Trophoblast cell (in vitro differentiated cells and primary cell): Measurements from ENCODE around the gene PARVB.

Experiments used
- DNase-seq, 2 donors: peaks; one replicate each; pipeline ENCODE4 v3.0.0-alpha.2; 2016
- H2AFZ ChIP-seq: 2 replicates; pipeline ENCODE4 v1.6.1; 2013; ENCODE audit warnings: low read length, moderate library complexity, mild to moderate bottlenecking; ENCODE audit not compliant: insufficient read depth, poor library complexity
- H2AK5ac ChIP-seq: 2 replicates; pipeline ENCODE4 v1.6.1; 2013; ENCODE audit warnings: mild to moderate bottlenecking, low read length
- H2BK120ac ChIP-seq: 2 replicates; pipeline ENCODE4 v1.6.1; 2013; ENCODE audit warnings: low read length, mild to moderate bottlenecking, moderate library complexity; ENCODE audit not compliant: insufficient read depth, poor library complexity
- H2BK12ac ChIP-seq: 2 replicates; pipeline ENCODE4 v1.6.1; 2013; ENCODE audit warnings: mild to moderate bottlenecking, low read length, moderate library complexity
- H2BK5ac ChIP-seq: 2 replicates; pipeline ENCODE4 v1.6.1; 2013; ENCODE audit warnings: low read length, low read depth, moderate library complexity, mild to moderate bottlenecking; ENCODE audit not compliant: poor library complexity
- H3K14ac ChIP-seq: 2 replicates; pipeline ENCODE4 v1.6.1; 2013; ENCODE audit warnings: mild to moderate bottlenecking, low read length
- H3K18ac ChIP-seq: 2 replicates; pipeline ENCODE4 v1.6.1; 2013; ENCODE audit warnings: mild to moderate bottlenecking, low read length
- H3K23ac ChIP-seq: 2 replicates; pipeline ENCODE4 v1.6.1; 2013; ENCODE audit warnings: low read length
- H3K27ac ChIP-seq: 2 replicates; pipeline ENCODE4 v1.5.1; 2013; ENCODE audit warnings: low read depth, mild to moderate bottlenecking, inconsistent platforms, low read length, moderate library complexity
- H3K27me3 ChIP-seq: 2 replicates; pipeline ENCODE4 v1.6.1; 2013; ENCODE audit warnings: inconsistent platforms, mild to moderate bottlenecking, low read length, moderate library complexity; ENCODE audit not compliant: insufficient read depth
- H3K36me3 ChIP-seq, 2 experiments: 1 replicate in 1 of 2; 2 replicates in 1 of 2; pipeline ENCODE4 v1.6.1; 2013; ENCODE audit warnings: low read length in 2 of 2, mild to moderate bottlenecking in 2 of 2, moderate library complexity in 1 of 2; ENCODE audit not compliant: insufficient read depth in 2 of 2, control insufficient read depth in 1 of 2
- H3K4ac ChIP-seq: 2 replicates; pipeline ENCODE4 v1.6.1; 2013; ENCODE audit warnings: low read depth, mild to moderate bottlenecking, low read length, moderate library complexity
- H3K4me1 ChIP-seq, 2 experiments: 1 replicate in 1 of 2; 2 replicates in 1 of 2; pipeline ENCODE4 v1.6.1; 2013; ENCODE audit warnings: low read length in 2 of 2, mild to moderate bottlenecking in 2 of 2, moderate library complexity in 1 of 2; ENCODE audit not compliant: insufficient read depth in 2 of 2, control insufficient read depth in 1 of 2
- H3K4me2 ChIP-seq: 2 replicates; pipeline ENCODE4 v1.6.1; 2013; ENCODE audit warnings: inconsistent platforms, mild to moderate bottlenecking, low read length, moderate library complexity
- H3K4me3 ChIP-seq: 2 replicates; pipeline ENCODE4 v1.5.1; 2013; ENCODE audit warnings: mild to moderate bottlenecking, low read depth, low read length, inconsistent platforms
- H3K79me1 ChIP-seq: one replicate; pipeline ENCODE4 v1.6.1; 2013; ENCODE audit warnings: low read length
- H3K79me2 ChIP-seq: 2 replicates; pipeline ENCODE4 v1.6.1; 2013; ENCODE audit warnings: low read length, mild to moderate bottlenecking; ENCODE audit not compliant: control insufficient read depth, insufficient read depth, poor library complexity
- H3K9ac ChIP-seq: 2 replicates; pipeline ENCODE4 v1.6.1; 2013; ENCODE audit warnings: mild to moderate bottlenecking, low read length
- H3K9me3 ChIP-seq: 2 replicates; pipeline ENCODE4 v1.6.1; 2013; ENCODE audit warnings: low read depth, mild to moderate bottlenecking, control low read depth, inconsistent platforms, low read length; ENCODE audit not compliant: insufficient read depth
- H4K12ac ChIP-seq: 2 replicates; pipeline ENCODE4 v1.6.1; 2013; ENCODE audit warnings: low read depth, mild to moderate bottlenecking, low read length, moderate library complexity
- H4K8ac ChIP-seq: 2 replicates; pipeline ENCODE4 v1.6.1; 2013; ENCODE audit warnings: low read depth, mild to moderate bottlenecking, low read length, moderate library complexity
- H4K91ac ChIP-seq: one replicate; pipeline ENCODE4 v1.6.1; 2013; ENCODE audit warnings: low read depth, mild to moderate bottlenecking, low read length, moderate library complexity
- WGBS: extraction: QIAGEN DNeasy Blood & Tissue Kit; methylation state at CpG from one replicate; pipeline ENCODE4 v1.1.7; 2013; ENCODE audit warnings: missing lambda C conversion rate; ENCODE audit not compliant: insufficient read length, insufficient coverage; ENCODE audit errors: extremely low coverage; 5-methylcytosine and 5-hydroxymethylcytosine counted together

The PARVB gene

DNA sequence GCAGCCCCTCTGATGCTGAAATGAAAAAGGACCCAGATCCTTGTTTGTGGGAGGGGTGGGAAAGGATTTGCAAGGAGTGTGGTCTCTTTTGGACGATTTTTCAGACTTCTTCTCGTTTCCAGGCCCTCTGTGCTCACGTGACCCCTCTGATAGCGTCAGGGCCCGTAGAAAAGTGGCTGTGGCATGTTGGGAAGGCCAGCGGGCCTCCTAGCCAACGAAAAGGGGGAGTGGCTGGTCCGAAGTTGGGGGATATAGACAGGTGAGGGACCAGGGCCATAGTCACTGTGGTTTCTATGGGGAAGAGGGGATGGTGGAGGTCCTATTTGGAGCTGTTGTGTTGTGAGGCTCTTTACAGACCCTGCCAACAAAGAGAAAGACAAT, 6.6 kb downstream of the PARVB start:
- Histone ChIP-seq H3K27ac (no peak overlapping the region), H3K9ac (no peak overlapping the region), H2BK12ac (no peak overlapping the region), H3K79me1 (no peaks in the 10 kb centered on the region), H3K4ac (no peak overlapping the region), H3K14ac (no peak overlapping the region), H3K36me3 (no peaks in the 10 kb centered on the region), H4K12ac (no peak overlapping the region), H3K4me2 (no peak overlapping the region), H4K8ac (no peak overlapping the region), H3K79me2 (no peaks in the 10 kb centered on the region), H4K91ac (no peak overlapping the region), H3K18ac (no peak overlapping the region), H3K4me1 (peaks cover 0 to 2% of the 10 kb centered on the region in 2 experiments), H3K23ac (no peak overlapping the region), H2BK120ac (no peak overlapping the region), H3K4me3 (peak overlapping the region; percentile 42), H2BK5ac (no peak overlapping the region), H2AK5ac (no peak overlapping the region), H3K9me3 (no peaks in the 10 kb centered on the region), H2AFZ (no peak overlapping the region), H3K27me3 (no peaks in the 10 kb centered on the region)
- WGBS, result no CpG with 5 or more reads among the region's 8 CpGs
- no peak for DNase-seq

DNA sequence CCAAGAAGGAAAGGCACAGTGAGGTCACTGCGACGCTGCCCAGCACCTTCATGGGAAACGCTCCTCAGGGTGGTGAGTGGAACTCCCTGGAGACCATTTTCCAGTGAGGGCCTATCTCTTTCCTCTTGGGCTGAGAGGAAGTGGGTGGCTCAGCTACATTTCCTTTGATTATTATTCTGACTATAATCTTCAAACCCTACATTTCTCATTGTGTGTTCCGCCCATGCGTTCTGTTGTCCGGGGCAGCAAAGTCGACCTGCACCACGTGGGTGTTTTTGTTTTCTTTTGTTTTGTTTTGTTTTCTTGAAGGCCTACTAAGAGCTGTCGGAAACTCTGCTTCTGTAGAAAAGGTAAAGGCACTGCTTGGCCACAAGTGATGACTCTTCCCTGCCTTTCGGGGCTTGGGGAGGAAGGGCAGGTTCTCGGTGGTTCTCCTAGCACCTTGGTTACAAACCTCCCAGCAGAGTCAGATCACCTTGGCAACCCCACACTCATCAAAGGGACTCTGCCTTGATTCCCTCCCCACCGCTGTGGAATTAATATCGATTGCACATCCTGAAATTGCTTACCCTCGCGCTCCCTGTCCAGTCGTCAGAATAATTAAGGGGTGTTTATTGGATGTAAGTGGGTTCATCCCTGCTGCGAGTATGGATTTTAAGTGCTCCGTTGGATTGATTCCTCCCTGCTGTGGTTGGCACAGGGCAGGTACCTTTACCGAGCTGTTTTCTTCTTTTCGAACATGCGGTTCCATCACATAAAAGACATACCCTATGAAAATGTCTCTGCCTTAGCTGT, 7.3 kb downstream of the PARVB start:
- H3K4me2 ChIP-seq, result no peak overlapping the region
- no peak overlapping the region for H2BK5ac ChIP-seq
- no peaks in the 10 kb centered on the region for H3K79me1 ChIP-seq
- no peaks in the 10 kb centered on the region for H3K9me3 ChIP-seq
- H2AK5ac ChIP-seq, result no peak overlapping the region
- WGBS, result no CpG with 5 or more reads among the region's 21 CpGs
- H3K79me2 ChIP-seq, result no peaks in the 10 kb centered on the region
- no peak overlapping the region for H3K4me3 ChIP-seq
- no peak overlapping the region for H2BK120ac ChIP-seq
- H3K27me3 ChIP-seq, result no peaks in the 10 kb centered on the region
- H3K36me3 ChIP-seq, result no peaks in the 10 kb centered on the region
- peaks cover 0 to 2% of the 10 kb centered on the region in 2 experiments for H3K4me1 ChIP-seq
- no peak overlapping the region for H3K4ac ChIP-seq
- no peak overlapping the region for H3K14ac ChIP-seq
- H3K27ac ChIP-seq, result no peak overlapping the region
- no peak overlapping the region for H3K18ac ChIP-seq
- H2AFZ ChIP-seq, result no peak overlapping the region
- no peak overlapping the region for H4K91ac ChIP-seq
- H3K23ac ChIP-seq, result no peak overlapping the region
- H4K12ac ChIP-seq, result no peak overlapping the region
- no peak for DNase-seq
- H4K8ac ChIP-seq, result no peak overlapping the region
- H3K9ac ChIP-seq, result no peak overlapping the region
- no peak overlapping the region for H2BK12ac ChIP-seq

DNA sequence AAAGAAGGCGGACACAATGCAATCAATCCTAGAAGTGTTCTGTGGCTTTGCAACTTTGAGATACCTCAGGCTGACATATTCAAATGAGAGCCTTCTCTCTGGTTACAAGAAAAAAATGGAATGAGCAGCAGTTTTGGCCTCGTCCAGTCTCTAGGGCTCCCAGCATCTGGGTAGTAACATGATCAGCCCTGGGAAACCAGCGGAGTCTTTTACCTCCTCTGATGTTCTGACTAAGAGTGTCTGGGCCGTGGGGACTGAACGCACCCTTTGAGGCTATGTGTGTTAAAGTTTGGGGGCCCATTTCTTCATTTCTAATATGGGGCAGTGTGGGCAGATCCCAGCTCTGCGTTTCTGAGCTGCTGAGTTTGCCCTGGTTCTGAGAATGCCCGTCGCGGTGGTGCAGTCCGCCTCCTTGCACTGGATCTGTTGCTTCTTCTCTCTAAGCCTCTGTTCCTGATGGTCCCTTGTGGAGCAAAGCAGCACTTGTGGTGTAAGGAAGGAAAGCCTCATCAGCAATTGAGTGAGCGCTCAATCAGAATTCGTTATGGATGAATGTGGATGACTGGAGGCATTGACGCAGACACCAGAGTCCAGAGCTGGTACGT, 8.1 kb downstream of the PARVB start:
- Histone ChIP-seq H4K8ac (no peak overlapping the region), H2AFZ (no peak overlapping the region), H3K4ac (no peak overlapping the region), H3K4me1 (peaks cover 0 to 2% of the 10 kb centered on the region in 2 experiments), H3K23ac (no peak overlapping the region), H2BK12ac (no peak overlapping the region), H2BK120ac (no peak overlapping the region), H2BK5ac (no peak overlapping the region), H3K36me3 (no peaks in the 10 kb centered on the region), H4K12ac (no peak overlapping the region), H3K9me3 (no peaks in the 10 kb centered on the region), H3K14ac (no peak overlapping the region), H3K18ac (no peak overlapping the region), H3K27me3 (no peaks in the 10 kb centered on the region), H3K4me3 (no peak overlapping the region), H2AK5ac (no peak overlapping the region), H3K79me1 (no peaks in the 10 kb centered on the region), H3K9ac (no peak overlapping the region), H4K91ac (no peak overlapping the region), H3K27ac (no peak overlapping the region), H3K4me2 (no peak overlapping the region), H3K79me2 (no peaks in the 10 kb centered on the region)
- no peak for DNase-seq
- WGBS, result no CpG with 5 or more reads among the region's 14 CpGs

DNA sequence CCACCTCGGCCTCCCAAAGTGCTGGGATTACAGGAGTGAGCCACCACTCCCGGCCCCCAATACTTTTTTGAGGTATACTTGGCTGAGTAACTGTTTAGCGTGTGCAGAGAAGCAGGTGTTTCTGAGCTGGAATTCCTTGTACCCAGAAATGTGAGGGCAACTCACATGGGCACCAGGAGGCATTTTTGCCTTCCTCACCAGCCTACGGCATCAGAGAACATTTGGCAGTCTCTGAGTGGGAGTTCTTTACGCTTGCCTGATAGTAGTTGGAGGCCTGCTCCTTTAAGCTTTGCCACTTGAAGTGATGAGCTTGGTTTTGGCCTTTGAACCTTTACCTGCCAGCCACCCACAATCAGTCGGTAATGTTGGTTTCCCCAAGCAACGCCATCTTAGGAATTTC, 9.2 kb downstream of the PARVB start:
- Histone ChIP-seq H4K12ac (no peak overlapping the region), H3K4me2 (no peak overlapping the region), H3K4me3 (no peak overlapping the region), H2BK5ac (no peak overlapping the region), H3K27me3 (no peaks in the 10 kb centered on the region), H2AFZ (no peak overlapping the region), H3K9ac (no peak overlapping the region), H3K9me3 (no peaks in the 10 kb centered on the region), H4K91ac (no peak overlapping the region), H2BK12ac (no peak overlapping the region), H3K14ac (no peak overlapping the region), H3K79me1 (no peaks in the 10 kb centered on the region), H3K4ac (no peak overlapping the region), H3K18ac (no peak overlapping the region), H3K79me2 (no peaks in the 10 kb centered on the region), H3K23ac (no peak overlapping the region), H2AK5ac (no peak overlapping the region), H3K36me3 (no peaks in the 10 kb centered on the region), H2BK120ac (no peak overlapping the region), H3K4me1 (peaks cover 0 to 2% of the 10 kb centered on the region in 2 experiments), H3K27ac (no peak overlapping the region), H4K8ac (no peak overlapping the region)
- no peak for DNase-seq
- no CpG with 5 or more reads among the region's 7 CpGs for WGBS
